HG03280 (cell line): Measurements from ENCODE around the gene DIP2C.
A peak's percentile ranks its signal among the peaks of the same experiment; 100 is the strongest.
"Not testable (repeated sequence)": the region's sequence is repeated elsewhere in the genome, so short reads cannot be mapped to it uniquely, and the experiment has no call there.

Experiments
- ATAC-seq: cut with Tn5 transposase; IDR thresholded peaks from one replicate; pipeline ENCODE4 v1.9.1; 2021; ENCODE audit warnings: mild to moderate bottlenecking, moderate library complexity; ENCODE audit not compliant: unreplicated experiment

DIP2C gene

DNA sequence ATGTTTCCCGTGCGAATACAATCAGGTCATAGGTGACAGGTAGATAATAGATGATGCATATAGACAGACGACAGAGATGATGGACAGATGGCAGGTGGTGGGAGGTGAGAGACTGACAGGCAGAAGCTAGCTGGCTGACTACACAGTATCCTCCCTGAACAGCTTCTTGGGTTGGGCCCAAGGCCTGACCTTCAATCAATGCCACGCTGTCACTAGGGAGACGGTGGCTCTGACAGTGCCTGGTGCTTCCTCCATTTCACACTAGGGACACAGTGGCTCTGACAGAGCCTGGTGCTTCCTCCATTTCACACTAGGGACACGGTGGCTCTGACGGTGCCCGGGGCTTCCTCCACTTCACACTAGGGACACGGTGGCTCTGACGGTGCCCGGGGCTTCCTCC is 200.1 kb downstream of the DIP2C start:
- ATAC-seq, result no peak

DNA sequence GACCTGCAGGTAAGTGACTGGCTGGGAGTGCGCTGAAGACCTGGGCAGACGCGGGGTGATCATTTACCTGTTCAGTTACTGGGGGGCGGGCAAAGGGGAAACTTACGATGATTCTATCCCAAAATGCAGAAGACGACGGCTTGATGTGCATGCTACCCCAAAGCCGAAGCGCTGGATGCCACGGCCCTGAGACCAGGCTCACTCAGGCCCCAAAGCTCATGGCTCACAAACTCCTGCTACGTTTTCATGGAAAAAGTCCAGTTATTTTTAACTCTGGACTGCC is 200.6 kb downstream of the DIP2C start:
- ATAC-seq, result no peak

DNA sequence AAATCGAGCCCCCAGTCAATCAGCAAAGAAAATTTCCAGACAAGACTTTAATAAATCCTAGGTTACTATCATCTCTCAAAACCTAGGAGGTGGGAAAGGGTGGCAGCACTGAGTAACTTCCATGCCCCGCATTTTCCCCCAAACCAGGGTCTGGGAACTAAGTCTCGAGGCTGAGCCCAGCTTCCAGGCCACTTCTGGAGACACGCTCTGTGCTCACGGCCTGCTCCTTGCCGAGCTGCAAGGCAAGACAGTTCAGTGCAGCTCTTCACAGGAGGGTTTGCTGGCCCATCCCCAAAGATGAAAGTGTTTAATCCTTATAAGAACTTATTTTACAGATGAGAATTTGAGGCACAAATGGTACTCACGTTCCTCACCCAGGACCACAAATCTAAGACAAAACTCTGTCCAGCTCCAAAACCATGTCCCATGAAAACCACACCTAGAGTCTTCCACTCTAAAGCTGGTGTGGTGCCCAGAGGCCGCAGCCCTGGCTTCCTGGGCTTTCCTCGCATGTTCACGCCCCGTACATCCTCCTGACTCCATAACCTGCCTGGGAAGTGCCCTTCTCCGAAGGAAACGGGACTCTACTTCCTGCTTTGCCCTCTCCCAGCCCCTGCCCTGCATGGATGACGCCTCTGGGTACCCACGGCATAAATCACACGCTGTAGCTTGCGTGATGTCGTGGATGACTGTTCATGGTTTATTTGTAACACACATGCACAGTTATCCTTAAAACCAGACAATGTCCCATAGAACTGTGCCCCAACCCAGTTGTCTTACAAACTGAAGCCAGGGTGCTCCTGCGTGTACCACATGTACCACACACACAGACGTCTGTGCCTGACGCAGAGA is 201.2 kb downstream of the DIP2C start:
- ATAC-seq, result no peak

DNA sequence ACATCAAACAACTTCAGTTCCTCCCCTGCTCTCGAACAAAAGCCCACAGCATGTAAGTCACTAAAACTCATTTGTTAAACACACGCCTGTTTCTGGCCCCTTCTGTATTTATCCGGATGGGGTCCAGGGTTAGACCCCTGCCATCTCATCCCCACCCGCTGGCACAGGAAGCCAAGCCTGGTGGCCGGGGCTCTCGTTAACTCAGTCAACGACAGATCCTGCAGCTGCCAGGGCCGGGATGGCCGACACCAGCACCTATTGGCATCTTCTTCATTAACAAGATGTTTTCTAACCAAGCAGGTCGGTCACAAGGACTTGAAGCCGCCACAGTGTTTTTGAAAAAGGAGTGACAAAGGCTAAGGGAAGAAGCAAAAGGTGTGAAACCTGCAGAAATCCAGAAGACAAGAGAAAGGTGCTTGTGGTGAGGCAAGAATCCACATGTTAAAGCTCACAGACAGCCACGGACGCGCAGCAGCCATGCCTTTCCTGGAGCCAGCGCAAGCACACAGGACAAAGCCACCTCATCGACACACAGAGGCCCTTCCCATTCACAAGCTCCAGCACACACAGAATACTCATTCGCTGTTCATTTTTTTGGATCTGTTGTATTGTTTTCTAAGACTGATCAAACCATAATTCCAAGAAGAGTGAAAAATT is 202.7 kb downstream of the DIP2C start:
- no peak for ATAC-seq

DNA sequence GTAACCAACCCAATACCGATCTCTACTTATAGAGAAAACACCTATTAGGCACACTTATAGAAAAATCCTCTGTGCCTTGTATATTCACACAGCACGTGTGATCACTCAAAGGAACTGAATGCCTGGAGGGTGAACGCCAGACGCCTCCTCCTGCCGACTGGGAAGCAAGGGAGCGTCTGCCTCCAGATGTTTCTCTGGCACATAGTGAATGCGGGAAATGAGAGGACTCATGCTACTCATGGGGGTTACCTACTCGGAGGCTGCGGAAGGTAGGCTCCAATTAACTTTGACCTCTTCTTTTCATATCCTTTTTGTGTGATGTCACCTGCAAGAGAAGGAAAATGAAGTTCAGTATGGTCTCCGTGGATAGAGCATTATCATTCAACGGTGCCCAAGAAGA is 203.3 kb downstream of the DIP2C start:
- ATAC-seq, result no peak

DNA sequence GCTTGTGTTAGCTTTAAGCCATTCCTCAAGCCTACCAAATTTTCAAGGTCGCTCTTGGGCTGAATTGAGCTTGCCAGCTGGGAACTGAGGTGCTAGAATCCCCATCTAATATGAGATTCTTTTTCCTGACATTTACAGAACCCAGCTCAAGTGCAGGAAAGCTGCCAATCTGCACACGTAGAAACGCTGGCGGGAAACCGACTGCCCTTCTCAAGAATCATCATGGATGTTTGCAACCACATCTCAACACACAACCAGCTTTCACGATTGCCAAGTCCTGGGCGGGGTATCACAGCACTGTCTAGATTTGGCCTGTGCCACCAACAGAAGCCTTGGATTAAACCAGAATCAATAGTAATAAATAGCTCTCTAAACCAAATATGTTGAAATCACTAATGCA is 203.7 kb downstream of the DIP2C start:
- ATAC-seq, result no peak

DNA sequence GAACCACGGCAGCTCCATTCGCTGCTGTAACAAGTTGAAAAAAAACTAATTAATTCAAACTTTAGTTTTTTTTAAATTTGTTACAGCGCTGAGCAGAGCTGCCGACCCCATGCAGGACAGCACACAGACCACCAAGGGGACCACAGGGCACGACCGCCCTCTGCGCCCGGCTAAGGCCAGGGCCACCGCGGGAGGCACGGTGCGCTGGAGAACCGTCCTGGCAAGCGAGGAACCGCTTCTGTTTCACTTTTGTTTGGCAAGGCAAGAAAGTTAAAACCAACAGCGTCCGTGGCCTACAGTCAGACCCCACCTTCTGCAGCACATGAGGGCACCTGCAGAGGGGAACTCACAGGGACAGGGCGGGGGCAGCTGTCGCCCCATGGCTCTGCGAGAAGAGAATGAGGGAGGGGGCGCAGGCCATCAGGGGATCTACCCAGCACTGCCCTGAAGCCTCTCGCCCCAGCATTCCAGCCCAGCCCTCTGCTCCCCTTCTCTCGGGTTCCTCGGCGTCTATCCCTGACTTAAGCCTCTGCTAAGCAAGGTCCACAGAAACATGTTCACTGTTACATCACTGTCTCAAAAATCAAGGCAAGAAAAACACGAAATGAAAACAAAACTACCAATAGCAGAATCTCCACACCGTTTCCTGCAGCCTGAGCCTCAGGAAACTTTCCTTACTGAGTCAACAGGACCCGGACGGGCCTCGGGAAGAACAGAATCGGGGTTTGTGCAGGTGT is 204.4 kb downstream of the DIP2C start:
- ATAC-seq, result no peak

DNA sequence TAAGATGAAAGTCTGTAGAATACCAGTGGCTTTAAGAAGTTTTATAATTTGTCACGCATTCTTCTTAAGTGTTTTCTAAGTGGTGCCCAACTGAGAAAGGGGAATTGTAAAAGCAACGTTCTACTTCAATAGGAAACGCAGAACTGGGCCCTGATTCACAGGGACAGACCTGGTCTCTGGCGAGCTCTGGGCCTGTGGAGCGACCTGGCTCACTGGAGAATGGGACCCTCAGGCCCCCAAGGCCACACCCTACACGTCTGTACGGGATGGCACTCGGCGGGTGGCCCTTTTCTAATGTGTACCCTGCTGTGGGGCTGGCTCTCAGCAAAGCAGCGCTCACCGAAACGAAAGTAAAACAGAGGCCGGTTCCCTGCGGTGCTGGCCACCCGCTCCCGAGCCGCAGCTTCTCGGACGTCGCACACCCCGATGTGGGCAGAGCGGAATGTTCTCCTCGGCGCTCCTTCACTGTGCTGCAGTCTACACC is 205.0 kb downstream of the DIP2C start:
- peak; percentile 60 for ATAC-seq

DNA sequence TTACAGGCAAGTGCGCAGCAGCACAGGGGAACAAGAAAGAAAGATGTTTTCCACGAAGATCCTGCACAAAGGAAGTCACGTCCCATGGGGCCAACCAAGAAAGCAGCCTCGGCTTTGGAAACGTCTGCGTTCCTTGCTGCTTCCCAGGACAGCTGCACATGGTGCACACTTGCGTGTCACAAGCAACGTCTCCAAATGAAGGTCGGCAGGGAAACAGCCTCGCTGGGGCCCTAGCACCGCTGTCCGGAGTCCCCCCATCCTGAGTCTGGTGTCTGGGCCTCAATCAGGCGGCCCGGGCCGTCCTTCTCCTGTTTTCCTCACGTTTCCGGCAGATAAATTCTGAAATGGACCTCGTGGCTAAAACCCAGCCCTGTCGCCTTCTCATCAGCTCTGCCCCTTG is 206.2 kb downstream of the DIP2C start:
- no peak for ATAC-seq

DNA sequence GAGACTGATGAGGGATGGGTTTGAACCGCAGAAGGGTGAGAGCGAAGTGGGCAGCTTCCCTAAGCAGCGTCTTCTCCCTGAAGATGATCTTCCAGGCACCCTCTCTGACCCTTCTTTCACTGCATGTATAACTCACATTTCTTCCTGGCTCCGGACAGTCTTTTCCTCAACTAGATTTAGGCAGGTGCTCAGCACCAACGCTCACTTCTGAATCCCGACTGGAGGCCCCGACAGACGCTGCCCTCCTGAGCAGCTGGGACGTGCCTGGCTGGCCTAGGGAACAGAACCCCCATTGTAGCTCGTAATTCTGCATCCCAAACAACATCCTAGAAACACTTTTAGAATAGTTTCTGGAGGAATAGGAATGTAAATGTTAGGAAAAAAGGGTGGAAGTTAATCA is 206.6 kb downstream of the DIP2C start:
- no peak for ATAC-seq

DNA sequence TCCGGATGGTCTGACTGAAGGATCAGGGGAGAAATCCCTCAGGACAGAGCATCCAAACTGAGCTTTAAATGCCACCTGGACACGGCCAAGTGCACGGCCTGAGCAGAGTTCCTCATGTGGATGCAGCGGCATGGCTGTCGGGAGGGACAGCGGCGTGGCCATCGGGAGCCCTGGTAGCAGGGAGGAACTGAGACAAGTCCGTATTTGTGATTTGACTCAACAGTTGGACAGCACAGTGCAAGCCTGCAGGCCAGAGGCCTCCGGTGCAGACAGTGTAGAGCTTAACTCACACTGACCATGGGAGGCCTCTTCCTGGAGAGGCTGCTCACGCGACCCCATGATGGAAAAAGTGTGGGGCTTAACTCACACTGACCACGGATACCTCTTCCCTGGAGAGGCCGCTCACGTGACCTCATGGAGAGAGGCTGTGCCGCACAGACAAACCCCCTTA is 207.4 kb downstream of the DIP2C start:
- ATAC-seq, result no peak

DNA sequence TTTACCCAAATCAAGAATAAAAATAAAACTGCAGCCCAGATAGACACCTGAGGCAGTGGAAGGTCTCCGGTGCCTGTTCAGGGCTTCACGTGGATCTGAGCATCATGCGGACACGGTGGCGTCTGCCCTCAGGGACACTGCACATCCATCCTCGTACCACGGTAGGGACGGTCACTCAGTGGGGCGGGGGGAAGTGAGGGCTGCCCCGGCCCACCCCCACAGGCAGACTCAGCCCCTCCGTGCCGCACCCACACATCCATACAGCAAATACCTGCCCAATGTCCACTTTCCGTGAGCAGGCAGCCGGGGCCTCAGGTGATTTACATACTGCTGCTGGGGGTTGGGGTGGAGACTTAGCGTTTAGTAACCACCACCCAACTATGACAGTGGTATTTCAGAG is 207.8 kb downstream of the DIP2C start:
- no peak for ATAC-seq

DNA sequence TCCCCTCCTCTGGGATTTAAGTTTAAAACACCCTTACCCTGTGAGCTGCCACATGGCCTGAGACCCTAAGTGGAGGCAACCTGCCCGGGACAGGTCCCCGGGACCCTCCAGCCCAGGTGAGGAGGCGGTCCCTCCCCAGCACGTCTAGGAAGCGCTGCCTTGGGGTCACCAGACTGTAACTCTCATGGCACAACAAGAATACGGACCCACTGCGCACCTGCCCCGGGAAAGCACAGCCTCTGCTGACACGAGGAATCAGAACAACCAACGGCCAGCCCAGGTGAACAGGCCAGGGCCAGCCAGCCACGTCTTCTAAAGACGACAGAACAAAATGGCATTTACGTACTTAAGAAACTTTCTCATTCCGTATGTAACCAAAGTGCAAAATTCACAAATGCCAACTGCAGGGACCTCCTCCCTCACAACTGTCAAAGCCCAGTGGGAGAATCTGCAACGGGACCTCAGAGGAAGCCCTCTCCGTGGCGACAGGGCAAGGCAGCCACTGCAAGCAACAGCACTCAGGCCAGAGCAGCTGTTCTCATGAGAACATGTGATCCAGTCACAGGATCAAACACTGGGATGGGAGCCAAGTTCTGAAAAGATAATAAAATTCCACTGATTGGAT is 208.4 kb downstream of the DIP2C start:
- no peak for ATAC-seq

DNA sequence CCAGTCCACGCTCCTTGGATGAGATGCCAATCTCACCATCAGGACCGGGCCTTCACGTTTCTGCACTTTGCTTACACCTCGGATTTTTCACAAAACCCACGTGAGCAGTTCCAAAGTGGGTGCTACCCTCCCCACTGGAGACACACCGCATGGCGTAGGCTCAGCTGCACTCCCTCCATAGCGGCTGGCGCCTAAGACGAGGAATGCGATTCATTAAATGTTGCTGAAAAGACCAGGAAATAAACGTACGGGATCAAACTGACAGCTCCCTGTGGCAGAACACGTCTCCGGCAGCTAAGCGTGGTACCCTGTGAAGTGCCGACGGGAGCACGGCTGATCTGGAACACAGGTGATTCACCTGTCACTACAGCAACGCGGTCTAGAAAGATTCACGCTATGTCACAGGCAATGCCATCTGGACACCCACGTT is 209.0 kb downstream of the DIP2C start:
- ATAC-seq, result no peak

DNA sequence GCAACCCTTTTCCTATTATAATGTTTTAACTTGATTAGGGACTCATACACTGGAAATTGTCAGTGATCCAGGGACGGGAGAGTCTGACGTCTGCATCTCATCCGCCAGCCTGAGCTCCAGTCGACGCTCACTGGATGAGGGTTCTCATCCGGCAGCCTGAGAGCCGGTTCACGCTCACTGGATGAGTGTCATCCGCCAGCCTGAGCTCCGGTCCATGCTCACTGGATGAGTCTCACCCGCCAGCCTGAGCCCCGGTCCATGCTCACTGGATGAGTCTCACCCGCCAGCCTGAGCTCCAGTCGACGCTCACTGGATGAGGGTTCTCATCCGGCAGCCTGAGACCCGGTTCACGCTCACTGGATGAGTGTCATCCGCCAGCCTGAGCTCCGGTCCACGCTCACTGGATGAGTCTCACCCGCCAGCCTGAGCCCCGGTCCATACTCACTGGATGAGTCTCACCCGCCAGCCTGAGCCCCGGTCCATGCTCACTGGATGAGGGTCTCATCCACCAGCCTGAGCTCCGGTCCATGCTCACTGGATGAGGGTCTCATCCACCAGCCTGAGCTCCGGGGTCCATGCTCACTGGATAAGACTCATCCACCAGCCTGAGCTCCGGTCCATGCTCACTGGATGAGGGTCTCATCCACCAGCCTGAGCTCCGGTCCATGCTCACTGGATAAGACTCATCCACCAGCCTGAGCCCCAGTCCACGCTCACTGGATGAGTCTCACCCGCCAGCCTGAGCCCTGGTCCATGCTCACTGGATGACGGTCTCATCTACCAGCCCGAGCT is 209.6 kb downstream of the DIP2C start:
- not testable (repeated sequence) for ATAC-seq

DNA sequence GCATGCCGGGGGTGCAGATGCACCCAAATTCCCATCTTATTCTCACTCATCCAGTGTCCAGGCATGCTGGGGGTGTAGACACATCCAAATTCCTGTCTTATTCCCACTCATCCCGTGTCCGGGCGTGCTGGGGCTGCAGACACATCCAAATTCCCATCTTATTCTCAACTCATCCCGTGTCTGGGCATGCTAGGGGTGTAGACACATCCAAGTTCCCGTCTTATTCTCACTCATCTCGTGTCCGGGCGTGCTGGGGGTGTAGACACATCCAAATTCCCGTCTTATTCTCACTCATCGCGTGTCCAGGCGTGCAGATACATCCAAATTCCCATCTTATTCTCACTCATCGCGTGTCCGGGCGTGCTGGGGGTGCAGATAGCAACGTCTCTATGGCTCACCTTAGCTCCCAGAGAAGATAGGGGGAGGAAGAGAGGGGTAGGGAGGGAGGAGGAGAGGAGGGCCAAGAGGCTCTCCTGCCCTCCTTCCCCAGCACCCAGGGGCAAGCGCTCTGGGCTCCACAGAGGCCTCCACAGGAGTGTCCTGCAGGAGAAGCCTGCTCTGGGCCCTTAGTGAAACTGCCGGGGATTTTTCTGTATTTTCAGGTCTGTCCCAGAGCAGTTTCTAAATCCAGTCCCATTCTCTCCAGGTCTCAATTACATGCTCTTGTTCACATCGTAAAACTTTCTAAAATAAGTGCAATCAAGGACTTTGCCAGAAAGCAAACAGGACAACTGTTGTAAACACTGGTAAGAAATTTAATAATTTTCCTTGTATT is 210.8 kb downstream of the DIP2C start:
- no peak for ATAC-seq

DNA sequence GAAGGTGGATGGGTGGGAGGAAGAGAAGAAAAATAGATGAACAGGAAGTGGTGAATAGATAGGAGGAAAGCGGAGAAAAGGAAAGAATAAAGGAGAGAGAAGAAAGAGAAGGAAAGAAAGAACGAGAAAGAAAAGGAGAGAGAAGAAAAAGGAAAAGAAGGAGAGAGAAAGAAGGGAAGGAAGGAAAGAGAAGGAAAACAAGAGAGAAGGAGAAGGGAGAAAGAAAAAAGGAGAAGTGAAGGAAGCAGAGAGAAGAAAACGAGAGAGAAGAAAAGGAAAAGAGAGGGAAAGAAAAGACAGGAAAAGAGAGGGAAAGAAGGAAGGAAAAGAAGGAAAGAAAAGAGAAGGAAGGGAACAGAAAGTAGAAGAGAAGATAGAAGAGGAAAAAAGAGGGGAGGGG is 211.8 kb downstream of the DIP2C start:
- no peak for ATAC-seq

DNA sequence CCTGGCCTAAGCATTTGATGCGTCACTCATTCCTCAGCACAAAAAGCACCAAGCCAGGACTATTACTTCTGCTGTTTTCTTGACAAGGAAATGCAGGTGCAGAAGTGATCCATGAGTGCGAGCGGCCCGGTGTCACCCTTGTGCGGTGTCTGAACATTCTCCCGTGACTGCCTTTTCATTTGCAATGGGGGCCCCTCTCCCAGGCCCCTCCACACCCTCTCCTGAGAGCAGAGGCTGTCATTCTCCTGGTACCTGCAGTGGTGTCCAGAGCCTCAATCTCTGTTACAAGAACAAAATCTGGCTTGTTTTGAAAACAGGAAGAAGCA is 213.1 kb downstream of the DIP2C start:
- no peak for ATAC-seq

DNA sequence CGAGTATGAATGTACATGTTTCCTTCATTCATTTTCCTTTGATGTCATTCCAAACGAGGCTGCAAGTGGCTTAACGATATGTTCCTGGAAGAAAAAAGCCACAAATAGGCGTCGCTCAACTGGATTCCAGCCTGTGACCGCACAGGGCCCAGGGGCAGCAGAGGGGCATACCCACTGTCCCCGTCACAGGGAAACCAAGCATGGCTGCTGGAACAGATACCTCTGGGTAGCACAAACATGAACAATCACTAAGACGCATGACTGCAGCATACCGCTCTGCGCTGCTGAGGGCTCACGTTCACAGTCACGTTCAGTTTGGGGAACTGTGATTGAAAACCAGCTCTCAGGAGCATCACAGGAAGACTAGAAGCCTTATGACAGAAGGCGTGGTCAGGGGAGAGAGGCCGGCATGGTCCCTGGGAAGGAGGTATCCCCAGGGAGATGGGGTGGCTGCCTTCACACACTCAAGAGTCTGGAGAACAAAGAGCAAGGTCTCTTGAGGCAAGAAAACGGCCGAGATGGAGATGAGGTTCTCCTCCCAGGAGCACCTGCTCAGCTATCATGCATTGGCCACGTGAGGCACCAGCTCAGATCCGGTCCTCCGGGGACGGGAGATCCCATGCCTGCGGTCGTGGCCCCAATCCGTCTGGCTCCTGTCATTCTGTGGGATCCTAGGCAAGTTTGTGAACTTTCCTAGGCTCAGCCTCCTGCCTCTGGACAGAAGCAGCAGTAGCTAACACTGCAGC is 213.6 kb downstream of the DIP2C start:
- no peak for ATAC-seq
